AML-193 (cell line): Measurements from ENCODE around the gene IP6K3.

Experiments used
- DNase-seq, 2 experiments: peaks; one replicate each; lab custom pipeline; 2025; lab: John Stamatoyannopoulos, UW

The IP6K3 gene

DNA sequence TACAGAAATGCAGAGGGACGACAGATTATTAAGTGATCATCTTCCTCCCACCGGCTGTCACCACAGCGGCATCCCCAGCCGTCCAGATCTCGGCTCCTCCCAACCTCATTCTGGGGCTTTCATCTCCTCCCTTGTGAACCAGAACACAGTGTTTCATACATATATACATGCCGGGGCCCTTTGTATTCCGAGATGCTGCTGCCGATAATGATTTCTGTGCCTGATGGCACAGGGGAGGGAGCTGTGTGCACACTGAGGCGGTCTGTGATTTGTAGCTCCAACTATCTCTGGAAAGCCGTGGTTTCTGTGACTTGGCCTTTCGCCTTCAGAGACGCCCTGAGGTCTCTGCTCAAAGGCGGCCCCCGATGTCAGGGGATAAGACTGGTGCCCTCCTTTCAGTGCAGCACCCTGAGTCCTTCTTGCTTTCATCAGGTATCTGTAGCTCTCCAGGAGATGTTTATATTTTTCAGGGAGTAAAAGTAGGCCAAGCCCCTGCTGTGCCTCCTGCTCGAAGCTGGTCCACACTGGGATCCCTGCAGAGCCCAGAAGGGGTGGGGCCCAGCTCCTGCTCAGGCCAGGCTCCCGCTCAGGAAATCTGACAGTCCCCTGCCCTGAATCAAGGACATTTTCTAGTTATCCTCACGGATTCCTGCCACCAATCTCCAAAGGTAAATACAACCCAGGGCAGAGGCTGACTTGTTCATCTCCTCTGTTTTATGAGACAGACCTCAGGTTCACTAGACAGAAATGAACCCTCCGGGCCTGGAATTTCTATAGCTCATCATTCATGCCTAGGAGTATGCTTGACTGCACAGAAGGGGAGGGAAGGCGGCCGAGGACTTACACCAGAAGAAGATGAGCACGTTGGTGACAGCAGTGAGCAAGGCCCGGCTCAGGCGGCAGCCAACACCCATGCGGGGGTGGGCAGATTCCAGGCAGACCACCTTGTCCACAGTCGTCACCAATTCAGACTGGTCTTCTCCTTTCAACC lies 31.0 kb upstream of the IP6K3 start:
- no peak for DNase-seq

DNA sequence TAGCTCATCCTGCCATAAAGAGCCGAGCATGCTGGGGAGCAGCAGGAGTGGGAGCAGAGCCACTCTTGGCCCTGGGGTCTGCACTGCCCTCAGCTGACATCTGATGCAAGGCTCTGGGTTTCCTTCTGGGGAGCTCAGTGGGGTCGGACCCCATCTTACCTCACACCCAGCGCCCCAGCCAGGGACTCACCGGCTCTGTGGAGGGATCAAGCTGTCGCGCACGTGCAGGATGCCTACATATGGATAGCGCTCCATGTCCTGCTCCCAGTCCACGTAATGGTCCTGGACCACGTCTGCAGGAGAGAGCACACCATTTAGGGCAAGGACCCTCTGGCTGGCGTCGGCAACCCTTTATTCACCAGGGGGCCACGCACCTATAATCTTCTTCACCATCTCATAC lies 30.1 kb upstream of the IP6K3 start:
- DNase-seq, result no peak

DNA sequence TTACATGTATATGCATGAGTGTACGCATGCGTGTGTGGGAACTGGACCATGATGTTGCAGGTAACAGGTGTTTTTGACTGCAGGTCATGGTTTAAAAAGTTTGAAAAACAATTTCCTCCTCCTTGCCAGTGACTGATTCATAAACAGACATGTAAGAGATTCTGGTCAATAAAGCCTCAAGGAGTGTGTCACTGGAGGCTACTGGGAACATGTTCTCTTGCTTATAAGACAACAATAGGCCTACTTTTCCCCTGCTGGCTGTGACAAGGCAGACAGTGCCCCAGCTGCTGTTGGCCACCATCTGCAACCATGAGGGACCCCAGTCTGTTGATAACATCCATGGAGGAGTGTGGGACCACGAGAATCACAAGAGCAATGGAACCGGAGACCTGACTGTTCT lies 29.5 kb upstream of the IP6K3 start:
- no peak for DNase-seq

DNA sequence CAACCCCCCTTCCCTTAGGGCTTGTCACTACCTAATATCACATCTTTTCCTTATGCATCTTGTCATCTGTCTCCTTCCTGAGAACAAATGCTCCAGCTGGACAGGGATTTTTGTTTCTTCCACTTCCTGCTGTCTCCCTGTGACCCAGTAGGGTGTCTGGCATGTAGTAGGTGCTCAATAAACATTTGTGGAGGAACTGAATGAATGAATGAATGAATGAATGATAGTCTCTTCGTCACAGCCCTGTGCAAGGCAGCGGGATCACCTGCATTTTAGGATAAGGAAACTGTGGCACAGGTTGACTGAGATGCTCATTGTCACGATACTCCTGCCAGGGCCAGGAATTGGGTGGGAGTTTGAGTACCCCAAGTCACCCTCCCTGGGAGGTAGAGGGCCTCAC lies 28.1 kb upstream of the IP6K3 start:
- no peak for DNase-seq

DNA sequence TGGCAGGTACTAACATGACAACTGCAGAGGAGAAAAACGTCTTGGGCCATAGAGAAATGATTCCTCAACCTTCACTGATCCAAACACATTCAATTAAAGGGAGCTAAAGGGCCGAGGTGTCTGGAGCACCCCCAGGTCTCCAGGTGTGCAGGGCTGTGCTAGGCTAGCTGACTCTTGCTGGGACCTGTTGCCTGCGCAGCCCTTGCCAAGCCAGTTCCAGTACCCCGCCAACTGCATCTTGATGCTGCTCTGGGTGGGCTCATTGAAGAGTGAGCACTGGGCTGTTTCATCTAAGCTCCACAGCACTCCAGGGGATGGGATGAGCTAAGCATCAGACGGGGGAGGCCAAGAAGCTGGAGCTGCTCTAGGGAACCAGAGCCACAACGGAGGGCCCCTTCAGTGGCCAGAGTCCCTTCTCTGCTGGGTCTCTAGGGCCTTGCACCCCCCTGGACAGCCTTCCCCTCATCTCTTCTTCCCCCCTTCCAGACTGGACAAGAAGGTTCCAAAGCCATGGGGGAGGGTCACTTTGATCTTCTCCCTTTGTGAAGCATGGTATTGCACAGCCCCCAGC lies 26.3 kb upstream of the IP6K3 start:
- no peak for DNase-seq

DNA sequence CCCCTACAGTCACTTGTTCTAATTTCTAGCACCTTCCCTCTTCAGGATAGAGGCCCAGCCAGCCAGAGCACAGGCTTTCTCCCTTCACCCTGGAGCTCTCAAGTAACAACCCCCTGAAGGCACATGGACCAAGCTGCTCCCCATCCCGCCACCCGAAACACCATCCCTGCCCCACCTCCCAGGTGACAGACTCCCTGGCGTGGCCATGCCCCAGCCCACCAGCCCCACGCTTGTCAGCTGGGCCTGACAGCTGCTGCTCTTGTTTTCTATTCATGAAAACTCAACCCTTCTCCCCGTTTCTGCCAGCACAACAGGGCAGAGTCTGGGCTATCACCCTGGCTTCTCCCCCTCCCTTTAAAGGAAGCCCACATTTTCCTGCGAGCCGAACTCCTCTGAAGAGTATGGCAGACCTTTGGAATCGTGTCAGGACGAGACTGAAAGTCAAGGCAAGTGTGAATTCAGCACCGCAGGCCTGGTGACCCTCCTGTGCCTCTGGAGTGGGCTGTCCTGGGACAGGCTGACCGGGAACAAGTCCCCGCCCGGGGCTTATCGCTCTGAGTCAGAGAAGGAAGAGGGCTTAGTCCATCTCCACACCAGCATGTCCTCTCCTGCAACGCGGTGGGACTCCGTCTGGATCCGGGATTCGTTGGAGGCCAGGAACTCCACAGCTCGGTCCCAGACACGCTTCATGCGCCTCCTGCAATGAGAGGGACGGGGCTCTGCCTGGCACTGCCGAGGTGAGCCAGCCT lies 25.6 kb upstream of the IP6K3 start:
- no peak for DNase-seq

DNA sequence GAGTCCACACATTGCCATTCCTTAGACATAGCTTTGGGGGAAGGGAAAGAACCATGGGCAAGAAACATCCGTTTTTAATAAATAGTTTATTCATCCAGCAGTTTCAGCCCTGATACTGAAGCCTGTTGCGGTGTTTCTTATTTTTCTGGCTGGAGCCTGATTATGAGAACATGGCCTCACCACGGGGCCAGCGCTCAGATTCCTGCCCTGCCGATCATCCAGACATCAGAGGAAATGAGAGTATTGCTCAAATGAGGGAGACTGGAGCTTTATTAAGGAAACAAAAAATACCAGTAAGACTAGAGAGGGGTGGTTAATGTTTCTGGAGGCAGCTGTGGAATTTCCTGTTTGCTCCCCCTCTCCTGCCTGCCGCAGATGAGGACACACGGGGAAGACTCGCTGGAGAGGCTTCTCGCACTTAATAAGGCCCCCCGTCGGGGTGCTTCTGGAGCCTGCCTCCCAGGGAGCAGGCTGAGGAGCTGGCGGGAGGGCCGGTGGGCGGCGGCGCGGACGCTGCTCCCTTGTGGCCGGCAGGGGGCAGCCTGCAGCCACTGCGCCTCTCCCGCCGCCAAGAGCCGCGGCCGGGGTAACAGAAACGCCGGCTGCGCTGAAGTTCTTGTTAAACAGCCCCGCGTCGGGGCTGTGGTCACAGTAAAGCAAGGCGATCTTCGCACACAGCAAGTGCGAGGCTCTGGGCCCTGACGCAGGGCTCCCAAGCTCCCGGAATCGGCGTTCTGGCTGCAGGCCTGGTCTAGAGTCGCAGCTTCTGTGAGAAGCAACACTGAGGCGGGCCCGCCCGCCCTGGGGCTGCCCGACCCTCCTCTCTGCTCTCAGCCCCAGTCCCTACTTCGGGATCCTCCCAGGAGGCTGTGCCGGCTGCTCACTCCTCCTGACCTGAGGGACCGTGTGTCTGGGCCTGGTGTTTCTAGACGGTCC lies 24.7 kb upstream of the IP6K3 start:
- DNase-seq, result peak; percentile 43 to 46

DNA sequence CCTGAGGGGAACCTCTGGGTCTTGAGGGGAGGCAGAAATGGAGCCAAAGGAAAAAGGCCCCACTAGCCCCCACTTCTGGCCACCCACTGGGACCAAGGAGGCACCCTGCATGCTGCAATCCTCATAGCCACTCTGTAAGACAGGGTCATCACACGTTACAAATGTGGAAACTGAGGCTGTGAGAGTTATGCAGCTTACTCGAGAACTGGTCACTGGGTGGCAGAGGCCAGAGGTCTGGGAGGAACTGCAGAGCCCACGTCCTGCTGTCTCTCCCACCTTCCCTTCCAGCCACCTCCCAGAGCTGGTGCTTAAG lies 24.1 kb upstream of the IP6K3 start:
- no peak for DNase-seq

DNA sequence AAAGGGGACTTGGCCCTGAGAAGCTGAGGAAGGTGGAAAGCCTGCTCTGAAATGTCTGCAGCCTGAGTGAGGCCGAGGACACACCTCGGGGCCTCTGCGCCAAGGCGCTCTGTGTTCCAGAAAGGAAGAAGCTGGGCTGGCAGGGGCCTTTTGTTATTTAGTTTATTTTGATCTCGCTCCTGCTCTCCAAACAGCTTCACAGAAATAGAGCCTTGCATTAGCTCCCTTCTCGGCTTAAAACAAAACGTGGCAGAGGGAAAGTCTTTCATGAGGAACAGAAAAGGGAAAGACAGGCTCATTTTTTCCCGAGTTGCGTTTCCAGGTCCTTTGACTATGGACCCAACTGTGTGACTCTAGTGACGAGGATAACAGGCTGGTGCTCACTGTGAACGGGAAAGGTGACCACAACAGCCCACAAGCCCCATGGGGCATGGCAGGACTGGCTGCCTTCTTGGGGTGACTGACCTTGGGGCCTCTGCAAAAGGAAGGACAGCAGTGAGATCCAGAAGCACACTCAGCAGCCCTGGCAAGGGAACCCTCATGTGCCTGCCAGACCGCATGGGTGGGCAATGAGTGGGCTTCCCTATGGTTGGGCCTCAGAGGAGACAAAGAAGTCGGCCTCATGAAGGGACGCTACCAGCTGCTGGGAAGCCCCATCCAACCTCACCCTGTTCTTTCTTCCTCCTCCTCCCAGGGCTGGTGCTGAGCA lies 23.6 kb upstream of the IP6K3 start:
- DNase-seq, result no peak

DNA sequence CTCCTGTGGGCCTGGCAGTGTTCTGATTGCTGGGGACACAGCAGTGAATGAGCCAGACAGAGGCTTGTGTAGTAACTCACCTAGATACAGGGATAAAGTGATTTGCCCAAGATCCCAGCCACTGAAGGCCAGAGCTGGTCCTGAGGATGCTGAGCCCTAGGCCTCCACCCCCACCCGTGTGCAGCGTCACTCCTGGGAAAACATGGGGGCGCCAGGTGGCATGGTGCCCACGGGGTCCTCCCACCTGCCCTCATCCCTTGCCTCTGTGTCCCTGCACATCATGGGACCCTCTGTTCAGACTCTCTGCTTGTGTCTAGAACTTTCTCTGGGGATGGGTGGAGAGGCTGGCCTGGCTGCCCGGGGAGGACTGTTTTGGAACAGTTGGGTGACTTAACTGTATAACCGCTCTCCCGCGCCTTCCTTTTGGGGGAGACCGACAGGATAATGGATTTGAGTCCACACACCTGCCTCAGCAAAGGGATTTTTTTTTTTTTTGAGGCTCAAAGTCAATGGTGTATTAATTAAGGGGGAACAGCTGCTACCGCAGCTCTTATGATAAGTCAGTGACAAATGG lies 22.6 kb upstream of the IP6K3 start:
- DNase-seq, result no peak

DNA sequence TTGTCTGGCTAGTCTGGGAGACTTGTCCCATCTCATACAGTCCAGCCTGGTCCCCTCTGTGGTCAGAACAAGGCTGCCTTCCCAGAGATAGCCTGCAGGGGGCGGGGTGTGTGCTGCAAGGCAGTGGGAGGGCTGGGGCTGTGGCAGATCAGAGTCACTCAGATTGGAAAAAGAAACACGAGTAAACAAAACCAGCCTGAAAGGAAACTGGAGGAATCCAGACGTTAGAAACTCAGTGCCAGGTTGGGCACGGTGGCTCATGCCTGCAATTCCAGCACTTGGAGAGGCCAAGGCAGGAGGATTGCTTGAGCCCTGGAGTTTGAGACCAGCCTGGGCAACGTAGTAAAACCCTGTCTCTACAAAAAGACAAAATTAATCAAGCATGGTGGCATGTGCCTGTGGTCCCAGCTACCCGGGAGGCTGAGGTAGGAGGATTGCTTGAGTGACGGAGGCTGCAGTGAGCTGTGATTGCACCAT lies 22.0 kb upstream of the IP6K3 start:
- DNase-seq, result peak; percentile 53 to 66

DNA sequence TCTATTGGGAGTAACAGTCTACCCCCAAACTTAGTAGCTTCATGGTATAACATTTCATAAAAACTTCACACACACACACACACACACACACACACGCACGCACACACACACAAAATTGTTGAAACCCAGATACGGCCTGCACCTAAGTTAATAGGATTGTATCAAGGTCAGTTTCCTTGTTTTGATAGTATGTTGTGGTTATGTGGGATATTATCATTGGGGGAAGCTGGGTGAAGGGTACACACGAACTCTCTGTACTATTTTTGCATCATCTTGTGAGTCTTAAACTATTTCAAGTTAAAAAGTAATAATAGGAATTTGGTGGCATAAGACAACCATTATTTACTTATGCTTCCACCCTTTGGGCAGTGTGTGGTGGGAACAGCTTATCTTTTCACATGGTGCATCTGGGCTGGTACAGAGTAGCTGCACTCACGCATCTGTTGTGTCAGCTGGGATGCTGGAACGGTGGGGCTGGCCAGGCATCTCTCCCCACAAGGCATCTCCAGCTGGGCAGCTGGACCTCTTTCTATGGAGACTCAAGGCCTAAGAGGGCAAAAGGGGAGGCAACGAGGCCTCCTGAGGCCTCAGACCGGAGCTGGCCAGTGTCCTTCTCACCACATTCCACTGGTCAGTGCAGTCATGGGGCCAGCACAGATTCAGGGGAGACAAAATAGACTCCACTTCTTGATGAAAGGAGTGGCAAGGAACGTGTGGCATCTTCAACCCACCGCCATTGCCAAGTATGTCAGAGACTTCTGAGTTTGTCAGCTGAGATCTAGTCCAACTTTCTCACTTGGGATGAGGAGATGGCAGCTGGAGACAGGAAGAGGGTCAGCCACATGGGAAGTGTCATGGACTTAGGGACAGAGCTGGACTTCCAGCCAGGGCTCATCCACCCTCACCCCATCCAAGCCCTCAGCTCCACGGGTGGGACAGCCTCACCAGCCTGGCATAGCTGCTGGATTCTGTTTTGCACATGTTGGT lies 20.5 kb upstream of the IP6K3 start:
- DNase-seq, result no peak

DNA sequence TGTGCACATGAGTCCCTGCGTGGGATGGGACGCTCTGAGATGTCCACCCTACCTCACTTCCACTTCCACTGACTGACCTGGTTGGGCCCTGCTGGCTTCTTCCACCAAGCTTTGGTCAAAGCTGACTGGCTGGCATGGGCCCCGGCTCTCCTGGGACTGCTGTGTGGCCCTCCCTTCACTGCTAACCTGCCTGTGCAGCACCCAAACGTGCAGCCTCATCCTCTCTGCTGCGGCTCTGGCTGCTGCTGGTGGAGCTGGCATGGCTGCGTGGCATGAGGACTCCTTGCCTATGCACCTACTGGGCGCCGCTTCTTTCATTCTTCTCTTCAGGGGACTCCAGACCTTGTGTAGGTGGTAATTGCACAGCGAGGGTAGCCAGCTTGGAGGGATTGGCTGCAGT lies 18.7 kb upstream of the IP6K3 start:
- no peak for DNase-seq

DNA sequence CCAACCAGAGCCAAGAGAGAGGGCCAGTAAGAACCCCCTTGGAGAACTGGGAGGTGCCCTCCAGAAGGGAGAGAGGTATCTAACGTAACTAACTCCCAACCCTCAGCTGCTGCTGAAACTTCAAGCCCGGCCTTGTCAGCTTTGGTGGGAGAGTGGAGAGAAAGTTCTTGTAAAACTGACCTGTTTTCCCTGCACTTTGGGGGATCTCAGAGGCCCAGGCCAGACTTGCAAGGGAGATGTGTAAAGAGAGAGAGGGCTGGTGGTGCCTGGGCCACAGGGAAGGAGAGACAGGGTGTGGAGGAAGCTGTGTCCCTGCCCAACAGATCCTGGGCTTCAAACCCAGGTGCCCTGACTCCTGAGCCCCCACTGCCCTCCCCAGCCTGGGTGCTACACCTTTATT lies 17.3 kb upstream of the IP6K3 start:
- no peak for DNase-seq

DNA sequence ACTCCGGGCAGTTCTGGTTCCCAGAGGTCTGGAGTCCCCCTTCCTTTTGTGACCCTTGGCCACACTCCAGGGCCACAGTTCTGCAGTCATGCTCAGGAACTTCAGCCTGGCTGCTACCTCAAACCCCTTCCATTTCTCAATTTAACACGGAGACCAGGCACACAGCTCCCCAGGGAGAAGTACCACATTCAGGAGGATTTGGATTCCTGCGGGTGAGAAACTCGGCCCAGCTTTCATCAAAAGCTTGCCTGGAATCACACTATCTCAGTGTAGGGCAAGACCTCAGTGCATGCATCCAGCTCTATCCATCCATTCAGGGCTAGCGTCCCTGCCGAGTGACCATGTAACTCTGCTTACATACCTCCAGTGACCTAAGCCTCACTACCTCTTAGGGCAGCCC lies 16.8 kb upstream of the IP6K3 start:
- no peak for DNase-seq

DNA sequence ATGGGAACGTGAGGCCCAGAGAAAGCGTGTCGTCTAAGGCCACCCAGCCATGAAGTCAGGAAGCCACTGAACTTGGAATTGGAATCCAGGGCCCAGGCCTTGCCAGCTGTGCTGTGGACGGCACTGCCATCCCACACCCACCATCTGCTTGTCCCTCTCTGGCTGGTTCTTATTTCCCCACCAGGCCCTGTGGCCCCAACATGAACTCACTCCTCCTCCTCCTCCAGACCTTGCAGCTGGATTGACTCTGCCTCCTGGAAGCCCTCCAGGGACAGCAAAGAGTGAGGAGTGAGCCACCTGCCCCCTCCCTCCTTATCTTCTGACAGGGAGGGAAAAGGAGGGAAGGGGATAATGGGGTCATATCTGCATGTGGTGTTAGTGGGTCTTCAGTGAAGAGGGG lies 16.0 kb upstream of the IP6K3 start:
- no peak for DNase-seq

DNA sequence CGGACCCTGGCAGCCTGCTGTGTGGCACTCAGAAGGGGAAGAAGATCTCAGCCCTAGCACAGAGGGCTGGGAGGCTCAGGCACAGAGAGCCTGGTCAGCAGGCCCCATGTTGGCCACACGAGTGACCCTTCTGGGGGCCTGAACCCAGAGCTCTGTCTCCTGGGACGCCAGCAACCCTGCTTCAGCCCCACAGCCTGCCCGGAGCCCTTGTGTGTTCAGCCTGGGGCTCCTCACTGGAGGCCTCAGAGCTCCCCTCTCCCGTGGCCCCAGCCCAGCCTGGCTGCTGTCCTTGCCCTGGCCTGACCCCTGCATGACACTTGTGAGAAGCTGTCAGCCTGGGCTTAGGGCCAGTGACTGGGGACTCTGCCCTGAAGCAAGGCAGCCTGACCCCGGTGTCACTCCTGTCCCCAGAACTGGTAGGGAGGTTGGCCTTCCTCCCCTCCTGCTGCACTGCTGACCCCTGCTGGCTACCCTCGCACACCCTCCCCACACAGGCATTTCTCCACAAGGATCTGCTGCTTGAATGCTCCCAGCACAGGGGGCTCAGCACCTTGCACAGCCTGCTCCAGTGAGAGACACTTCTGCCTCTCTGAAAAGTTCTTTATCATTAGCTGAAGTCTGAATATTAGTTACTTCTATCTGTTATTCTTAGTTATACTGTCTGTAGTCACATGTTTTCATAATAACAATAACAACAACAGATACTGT lies 15.4 kb upstream of the IP6K3 start:
- peak; percentile 64 to 76 for DNase-seq

DNA sequence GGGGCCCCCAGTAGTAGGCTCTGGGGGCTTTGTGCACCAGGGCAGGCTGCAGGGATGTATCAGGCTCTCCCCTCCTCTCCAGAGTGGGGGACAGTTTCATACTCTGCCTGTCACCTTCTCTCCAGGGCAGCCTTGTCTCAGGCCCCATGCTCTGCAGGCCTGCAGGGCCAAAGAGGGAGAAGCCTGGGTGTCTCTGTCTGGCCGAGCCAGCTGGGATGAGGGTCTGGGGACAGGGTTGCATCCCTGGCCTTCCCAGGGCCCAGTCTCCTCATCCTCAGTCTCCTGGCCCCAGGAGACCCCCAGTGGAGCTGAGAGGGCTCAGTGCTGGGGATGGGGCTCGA lies 14.8 kb upstream of the IP6K3 start:
- DNase-seq, result no peak
